ENCODE measurements around the gene FGFBP2.
A peak's percentile ranks its signal among the peaks of the same experiment; 100 is the strongest.

The FGFBP2 gene

GRCh38 chr4:15971068-15971801 lies 8.3 kb upstream of the FGFBP2 start:
- H3K4me3 ChIP-seq (ENCODE audit: low read depth, low read length) = no peak overlapping the region
- no peak for DNase-seq (ENCODE audit: low read depth)
- TF ChIP-seq, protein P1, sequence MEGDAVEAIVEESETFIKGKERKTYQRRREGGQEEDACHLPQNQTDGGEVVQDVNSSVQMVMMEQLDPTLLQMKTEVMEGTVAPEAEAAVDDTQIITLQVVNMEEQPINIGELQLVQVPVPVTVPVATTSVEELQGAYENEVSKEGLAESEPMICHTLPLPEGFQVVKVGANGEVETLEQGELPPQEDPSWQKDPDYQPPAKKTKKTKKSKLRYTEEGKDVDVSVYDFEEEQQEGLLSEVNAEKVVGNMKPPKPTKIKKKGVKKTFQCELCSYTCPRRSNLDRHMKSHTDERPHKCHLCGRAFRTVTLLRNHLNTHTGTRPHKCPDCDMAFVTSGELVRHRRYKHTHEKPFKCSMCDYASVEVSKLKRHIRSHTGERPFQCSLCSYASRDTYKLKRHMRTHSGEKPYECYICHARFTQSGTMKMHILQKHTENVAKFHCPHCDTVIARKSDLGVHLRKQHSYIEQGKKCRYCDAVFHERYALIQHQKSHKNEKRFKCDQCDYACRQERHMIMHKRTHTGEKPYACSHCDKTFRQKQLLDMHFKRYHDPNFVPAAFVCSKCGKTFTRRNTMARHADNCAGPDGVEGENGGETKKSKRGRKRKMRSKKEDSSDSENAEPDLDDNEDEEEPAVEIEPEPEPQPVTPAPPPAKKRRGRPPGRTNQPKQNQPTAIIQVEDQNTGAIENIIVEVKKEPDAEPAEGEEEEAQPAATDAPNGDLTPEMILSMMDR (IDR thresholded peaks at IDR 0.05; ENCODE audit: low read depth, low read length, missing control alignments) = no peak
- in situ Hi-C loops (cut with HindIII; ENCODE audit: low sequenced_read_pairs) = no loop called here

GRCh38 chr4:15968551-15969300 lies 5.8 kb upstream of the FGFBP2 start:
- TF ChIP-seq, protein P1 (IDR thresholded peaks at IDR 0.05; ENCODE audit: low read depth, low read length, missing control alignments) = no peak
- in situ Hi-C loops (cut with HindIII; ENCODE audit: low sequenced_read_pairs) = no loop called here
- no peak for DNase-seq (ENCODE audit: low read depth)
- H3K4me3 ChIP-seq (ENCODE audit: low read depth, low read length) = no peak overlapping the region

GRCh38 chr4:15965325-15965724 lies 2.4 kb upstream of the FGFBP2 start:
- TF ChIP-seq, protein P1 (IDR thresholded peaks at IDR 0.05; ENCODE audit: low read depth, low read length, missing control alignments) = no peak
- H3K4me3 ChIP-seq (ENCODE audit: low read depth, low read length) = no peak overlapping the region
- no peak for DNase-seq (ENCODE audit: low read depth)
- in situ Hi-C loops (cut with HindIII; ENCODE audit: low sequenced_read_pairs) = no loop called here

GRCh38 chr4:15964159-15964558 lies 1.2 kb upstream of the FGFBP2 start:
- TF ChIP-seq, protein P1 (IDR thresholded peaks at IDR 0.05; ENCODE audit: low read depth, low read length, missing control alignments) = peak; percentile 4
- H3K4me3 ChIP-seq (ENCODE audit: low read depth, low read length) = no peak overlapping the region
- no peak for DNase-seq (ENCODE audit: low read depth)
- in situ Hi-C loops (cut with HindIII; ENCODE audit: low sequenced_read_pairs) = no loop called here

DNA sequence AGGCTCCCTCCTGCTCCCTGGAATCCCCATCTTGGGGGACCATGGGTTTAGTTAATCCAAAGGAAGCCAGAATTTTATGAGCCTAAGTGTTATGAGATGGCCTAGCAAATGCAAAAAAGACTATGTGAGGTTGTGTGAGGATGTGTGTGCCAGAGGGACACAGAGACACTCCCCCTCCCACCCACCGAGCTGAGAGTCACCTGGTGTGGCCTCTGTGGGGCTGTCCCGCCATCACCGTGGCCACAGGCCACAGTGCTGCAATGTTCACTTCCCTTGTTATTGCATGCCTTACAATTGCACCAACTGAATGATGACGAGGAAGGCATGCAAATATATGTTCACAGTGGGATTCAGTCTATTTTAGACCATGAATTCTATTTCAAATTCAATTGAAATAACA lies 601 bp upstream of the FGFBP2 start:
- H3K4me3 ChIP-seq (ENCODE audit: low read depth, low read length) = no peak overlapping the region
- in situ Hi-C loops (cut with HindIII; ENCODE audit: low sequenced_read_pairs) = no loop called here
- TF ChIP-seq, protein P1 (IDR thresholded peaks at IDR 0.05; ENCODE audit: low read depth, low read length, missing control alignments) = no peak
- DNase-seq (ENCODE audit: low read depth) = no peak

- in situ Hi-C loops (cut with HindIII; ENCODE audit: low sequenced_read_pairs) = no loop called here
- H3K4me3 ChIP-seq (ENCODE audit: low read depth, low read length) = no peak overlapping the region
- DNase-seq (ENCODE audit: low read depth) = no peak
- TF ChIP-seq, protein P1 (IDR thresholded peaks at IDR 0.05; ENCODE audit: low read depth, low read length, missing control alignments) = no peak
Observed at GRCh38 chr4:15961781-15962510, 1.0 kb downstream of the FGFBP2 start.

Measured in astrocyte of the cerebellum (primary cell).